ENCODE data around the gene ATXN7.

The ATXN7 gene

DNA sequence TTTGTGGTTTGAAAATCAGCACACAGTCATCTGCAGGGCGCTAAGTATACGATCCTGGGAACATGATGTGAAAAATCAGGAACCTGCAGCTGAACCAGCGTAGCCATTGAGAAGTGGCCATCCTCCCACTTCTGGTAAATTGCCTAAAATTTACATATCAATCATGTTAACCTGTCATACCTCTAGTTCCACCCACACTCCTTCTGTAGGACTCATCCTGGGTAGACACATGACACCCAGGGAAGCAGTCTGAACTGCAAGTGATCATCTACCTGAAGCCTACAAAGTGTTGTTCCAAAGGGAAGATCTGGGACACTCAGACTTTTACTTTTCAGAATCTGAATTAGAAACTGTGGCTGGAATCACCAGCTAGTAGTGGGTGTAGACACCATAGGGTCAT lies 165.1 kb downstream of the ATXN7 start:
- no peak for FAIRE-seq

DNA sequence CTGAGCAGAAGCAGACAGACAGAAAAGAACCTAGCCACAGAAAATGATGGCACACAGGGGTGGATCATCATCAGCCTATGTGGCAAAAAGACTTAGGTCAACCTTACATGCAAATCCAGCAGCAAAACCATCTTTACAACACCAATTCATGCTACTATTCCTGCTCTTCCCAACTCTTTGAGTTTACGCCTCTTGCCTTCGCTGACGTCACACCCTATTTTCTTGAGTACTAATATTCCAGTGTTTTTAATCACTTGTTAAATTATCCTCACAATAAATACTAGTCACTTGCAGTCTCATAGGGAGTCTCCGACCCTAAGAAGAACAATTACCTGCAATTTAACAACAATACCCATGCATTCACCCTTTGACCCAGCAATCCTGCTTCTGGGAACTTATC lies 165.6 kb downstream of the ATXN7 start:
- FAIRE-seq = no peak

GRCh38 chr3:64030741-64031140 lies 167.1 kb downstream of the ATXN7 start:
- FAIRE-seq = peak; percentile 78

DNA sequence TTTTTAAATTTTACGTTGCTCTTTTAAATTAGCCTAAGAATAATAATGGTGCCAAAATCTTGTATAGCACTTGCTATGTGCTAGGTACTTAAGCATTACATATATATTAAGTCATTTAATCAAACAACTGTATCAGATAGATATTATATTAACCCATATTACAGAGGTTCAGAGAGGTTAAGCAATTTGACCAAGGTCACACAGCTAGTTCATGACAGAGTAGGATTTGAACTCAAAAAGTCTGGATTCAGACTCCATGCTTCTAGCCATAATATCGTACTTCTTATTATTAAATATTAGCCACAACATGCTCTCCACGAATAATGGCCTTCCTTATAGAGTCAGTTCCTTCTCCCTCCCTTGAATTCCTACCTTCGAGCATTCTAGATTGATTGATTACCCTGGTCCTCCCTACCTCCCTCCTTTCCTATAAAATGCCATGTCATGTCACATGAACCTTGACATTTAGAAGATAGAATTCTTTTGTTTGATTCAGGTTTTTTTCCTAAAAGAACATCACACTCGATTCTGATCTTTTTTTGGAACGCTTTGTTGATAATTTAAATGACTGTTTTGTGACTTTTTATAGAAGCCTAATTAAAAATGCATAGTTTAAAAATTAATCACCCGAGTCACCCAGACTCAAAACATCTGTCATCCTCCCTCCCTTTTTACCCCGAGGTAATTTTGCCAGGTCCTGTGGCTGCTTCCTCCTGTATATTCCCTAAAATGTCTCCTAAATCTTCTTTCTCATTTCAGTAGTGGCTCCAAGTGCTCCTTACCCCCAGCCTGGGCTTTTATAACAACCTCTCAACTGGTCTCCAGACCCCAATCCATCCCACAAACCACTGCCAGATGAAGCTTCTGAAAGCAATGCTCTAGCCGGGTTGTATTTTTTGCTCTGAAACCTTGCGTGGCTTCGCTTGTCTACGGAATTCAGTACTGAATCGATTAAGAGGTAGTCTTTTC lies 168.2 kb downstream of the ATXN7 start:
- FAIRE-seq = no peak

DNA sequence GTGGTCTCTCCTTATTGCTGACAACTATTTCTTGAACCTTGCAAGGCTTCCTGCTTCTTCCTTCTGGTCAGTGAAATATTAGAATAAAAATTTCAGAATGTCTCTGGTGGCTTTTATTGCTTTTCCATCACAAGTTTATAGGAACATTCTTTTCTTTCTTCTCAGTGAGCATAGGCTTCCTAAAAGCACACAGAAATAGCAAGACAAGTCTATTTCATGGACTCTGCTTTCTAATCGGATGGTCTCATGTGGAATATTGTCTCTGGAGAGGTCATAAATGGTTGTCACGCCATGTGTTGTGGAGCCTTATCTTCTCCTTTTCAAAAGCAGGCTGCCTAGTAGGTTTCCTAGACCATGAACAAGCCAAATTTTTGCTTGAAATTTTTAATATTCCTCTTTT lies 169.4 kb downstream of the ATXN7 start:
- FAIRE-seq = no peak

GRCh38 chr3:64037084-64037483 lies 173.4 kb downstream of the ATXN7 start:
- FAIRE-seq = no peak

DNA sequence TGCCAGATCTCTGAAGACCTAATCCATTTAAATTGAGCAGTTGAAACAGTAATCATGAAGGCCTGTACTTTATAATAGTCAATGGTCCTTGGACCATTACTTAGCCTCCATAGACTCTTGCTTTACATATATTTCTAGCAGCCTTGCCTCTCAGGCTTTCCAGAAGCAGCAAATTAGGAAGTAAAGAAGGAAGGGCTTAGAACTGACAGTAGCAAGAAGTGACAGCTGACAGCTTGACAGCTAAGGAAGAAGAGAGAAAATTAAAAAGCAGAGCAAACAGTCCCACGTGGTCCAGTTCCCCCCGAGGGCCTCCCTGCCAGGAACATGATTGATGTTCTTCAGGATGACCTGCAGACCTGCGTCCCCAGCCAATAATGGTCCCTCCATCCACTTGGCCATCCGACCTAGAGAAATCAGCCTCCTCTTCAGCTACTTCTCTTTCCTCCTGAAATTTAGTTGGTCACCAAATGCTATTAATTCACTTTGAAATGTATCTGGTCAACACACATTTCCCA lies 174.6 kb downstream of the ATXN7 start:
- no peak for FAIRE-seq

DNA sequence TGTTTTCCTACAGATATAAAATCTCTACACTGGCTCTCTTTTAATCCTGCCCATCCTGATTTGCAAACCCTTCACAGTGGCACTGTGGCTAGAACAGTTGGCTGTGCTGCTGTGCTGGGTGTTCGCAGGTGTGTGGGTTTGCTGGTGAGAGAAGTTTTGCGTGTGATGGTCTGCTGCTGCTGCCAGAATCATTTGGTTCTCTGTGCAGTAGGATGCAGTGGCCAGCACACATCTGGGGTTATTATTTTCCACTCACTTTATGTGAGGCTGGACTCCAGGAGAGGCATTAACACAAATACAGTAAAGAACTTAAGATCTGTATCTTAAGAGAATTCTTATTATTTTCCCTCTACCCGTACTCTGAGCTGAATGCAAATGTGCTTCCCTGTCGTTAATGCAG lies 175.7 kb downstream of the ATXN7 start:
- no peak for FAIRE-seq

DNA sequence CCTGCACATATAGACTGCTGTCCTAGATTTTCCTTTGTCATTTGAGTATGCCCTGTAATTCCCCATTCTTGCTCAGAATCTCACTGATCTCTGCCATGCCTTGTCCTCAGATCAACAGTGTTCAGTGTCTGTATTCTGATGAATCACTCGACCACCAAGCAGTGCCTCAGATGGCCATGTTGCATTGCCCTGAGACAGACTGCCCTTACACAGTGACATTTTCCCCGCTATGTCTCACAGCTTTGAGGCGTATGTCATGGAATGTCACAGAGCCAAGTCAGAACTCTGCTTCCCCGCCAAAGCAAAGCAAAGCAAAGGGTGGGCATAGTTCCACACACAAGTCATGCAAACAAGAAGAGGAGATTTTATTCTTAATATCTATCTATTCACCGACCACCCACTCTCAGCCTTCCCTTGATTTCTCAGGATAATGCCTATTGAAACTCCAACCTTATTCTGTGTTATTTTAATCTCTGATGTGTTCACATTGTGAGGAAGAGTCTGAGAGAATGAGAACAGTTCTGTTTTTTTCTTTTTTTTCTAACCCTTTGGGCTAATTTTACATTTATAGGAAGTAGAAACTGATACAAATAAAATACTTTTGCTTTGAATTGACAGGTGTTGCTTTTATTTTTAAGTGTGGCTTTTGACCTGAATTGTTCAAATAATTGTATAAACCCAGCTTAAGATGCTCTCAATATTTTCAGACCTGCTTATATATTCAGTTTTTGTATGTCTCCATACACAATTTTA lies 176.5 kb downstream of the ATXN7 start:
- FAIRE-seq = no peak

- no peak for FAIRE-seq
Measured at GRCh38 chr3:64042952-64043351, 179.3 kb downstream of the ATXN7 start.

DNA sequence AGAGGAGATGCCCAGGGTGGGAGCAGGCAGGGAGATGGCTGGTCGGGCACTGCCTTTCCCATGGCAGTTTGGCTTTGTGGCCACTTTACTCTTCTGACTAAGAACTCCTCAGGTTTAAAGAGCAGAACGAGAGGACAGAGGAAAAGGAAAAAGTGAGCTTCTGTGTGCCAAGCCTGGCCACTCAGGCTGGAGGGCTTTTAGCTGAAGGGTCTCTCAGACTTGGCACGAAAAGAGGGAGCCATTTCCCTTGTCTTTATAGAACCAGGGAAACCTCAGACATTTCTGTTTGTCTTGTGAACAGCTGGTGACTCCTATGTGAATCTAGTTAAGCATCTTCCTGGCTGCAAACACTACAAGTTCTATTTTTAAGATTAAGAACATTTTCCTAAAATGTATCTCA lies 182.9 kb downstream of the ATXN7 start:
- FAIRE-seq = no peak

- FAIRE-seq = no peak
Measured at GRCh38 chr3:64046996-64047594, 183.4 kb downstream of the ATXN7 start.

DNA sequence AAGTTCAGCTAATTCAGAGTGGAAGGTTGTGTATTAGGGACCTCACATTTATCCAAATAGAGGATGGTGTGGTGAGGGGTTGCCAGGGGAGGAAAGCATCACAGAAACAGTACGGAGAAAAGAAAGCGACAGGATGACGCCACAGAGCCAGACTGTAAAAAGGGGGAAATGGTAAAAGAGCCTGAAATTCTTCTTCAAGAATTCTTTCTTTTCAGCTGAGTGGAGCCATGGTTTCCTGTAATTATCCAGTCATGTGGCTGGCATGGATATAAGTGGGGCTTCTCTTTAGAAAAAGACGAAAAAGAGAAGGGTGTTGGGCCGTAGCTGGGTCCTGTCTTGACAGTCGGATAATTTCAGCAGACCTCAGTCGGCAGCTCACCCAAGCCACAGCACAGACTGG lies 184.1 kb downstream of the ATXN7 start:
- FAIRE-seq = no peak

- no peak for FAIRE-seq
Measured at GRCh38 chr3:64048631-64049061, 185.0 kb downstream of the ATXN7 start.

DNA sequence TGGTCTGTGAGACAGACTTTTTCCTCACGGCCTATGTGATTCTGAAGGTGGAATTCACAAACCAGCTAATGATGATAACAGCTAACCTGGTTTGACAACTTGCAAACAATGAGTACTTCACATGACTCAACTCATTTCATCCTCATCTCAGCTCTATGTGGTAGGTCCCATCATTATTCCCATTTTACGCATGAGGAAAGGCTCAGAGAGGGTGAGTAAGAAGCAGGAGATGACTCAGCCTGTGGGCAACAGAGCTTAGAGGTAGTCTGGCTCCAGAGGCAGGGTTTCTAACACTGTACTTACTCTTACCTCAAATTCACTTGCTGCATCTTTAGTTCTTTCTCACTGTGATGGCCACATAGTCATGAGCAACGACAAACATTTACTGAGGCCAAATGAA lies 185.5 kb downstream of the ATXN7 start:
- FAIRE-seq = no peak

DNA sequence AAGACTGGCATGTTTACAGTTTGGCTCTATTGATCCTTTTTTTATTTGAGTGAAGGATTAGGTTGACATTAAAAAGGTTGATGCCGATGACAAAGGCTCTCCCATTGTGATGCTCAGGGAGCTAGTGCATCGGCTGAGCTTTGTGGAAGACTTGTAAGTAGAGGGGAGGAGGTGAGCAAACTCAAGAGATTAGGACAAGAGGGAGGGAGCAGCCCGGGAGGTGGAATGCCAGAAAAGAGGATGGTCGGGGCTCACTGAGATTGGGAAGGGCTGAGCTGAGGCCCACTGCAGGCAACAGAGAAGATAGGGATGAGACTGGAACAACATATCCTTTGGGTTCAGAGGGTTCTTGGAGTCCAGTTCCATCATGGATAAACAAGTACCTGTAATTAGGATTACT lies 186.2 kb downstream of the ATXN7 start:
- FAIRE-seq = no peak

Data from G401.6 (cell line).